ENCODE measurements around the gene KRT3.

DNA sequence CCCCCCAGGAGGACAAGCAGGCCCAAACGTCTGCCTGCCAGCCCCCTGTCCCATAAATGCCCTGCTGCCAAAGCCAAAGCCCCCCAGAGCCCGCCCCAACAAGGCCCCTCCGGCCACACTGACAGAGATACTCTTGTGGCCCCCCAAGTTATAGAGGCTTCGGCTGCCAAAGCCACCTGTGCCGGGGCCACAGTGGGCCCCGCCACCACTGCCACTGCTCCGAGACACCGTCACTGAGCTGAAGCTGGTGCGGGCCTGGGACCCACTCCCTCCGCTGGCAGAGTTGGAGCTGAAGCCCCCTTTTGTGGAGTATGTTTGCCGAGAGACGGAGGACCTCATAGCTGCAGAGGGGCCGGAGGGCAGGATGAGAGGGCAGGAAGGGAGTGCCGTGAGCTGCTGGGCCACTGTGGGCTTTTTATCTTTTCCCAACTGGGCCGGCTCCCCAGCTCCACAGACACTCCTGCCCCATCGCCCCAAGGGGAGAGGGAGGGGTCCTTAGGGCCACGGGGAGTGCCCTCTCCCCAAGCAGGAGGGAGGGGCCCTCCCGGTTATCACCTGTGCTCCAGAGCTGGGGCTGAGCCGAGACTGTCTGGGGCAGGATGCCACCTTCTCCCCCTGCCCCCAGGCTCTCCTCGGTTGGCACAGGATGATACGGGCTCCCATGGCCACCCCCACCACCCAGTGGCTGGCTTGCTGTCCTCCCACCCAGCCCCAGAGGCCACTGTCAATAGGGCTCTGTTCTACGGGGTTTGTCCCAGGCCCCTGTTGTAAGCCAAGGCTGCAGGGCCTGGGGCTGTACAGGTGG lies 38.2 kb upstream of the KRT3 start, which contains the start of gene KRT79:
- TF ChIP-seq CTCF (IDR thresholded peaks at IDR 0.05) (no peak), POLR2AphosphoS5 (IDR thresholded peaks at IDR 0.05; ENCODE audit: low read depth, low read length) (no peak)

All from Panc1 (cell line).